ENCODE measurements around the gene KRTAP17-1.

Gene KRTAP17-1

GRCh38 chr17:41340494-41340893 lies 25.0 kb upstream of the KRTAP17-1 start:
- Mint-ChIP-seq H3K4me3 (peak overlapping the region; percentile 6), H3K36me3 (ENCODE audit: low read depth) (peaks cover 4% of the 10 kb centered on the region), H3K9me3 (peaks cover 14% of the 10 kb centered on the region)

GRCh38 chr17:41339571-41340172 lies 24.2 kb upstream of the KRTAP17-1 start:
- Mint-ChIP-seq H3K4me3 (peak overlapping the region; percentile 6), H3K27ac (peak overlapping the region; percentile 71), H3K4me1 (ENCODE audit: low read depth) (peaks cover 39% of the 10 kb centered on the region), H3K27me3 (ENCODE audit: low read depth) (peaks cover 35% of the 10 kb centered on the region), H3K9me3 (peaks cover 14% of the 10 kb centered on the region), H3K36me3 (ENCODE audit: low read depth) (peaks cover 4% of the 10 kb centered on the region)
- DNase-seq (ENCODE audit: low spot score): no peak

More at GRCh38 chr17:41340494-41340893, 25.0 kb upstream of the KRTAP17-1 start:
- H3K27me3 Mint-ChIP-seq (ENCODE audit: low read depth): peaks cover 34% of the 10 kb centered on the region
- no peak for DNase-seq (ENCODE audit: low spot score)
- H3K4me1 Mint-ChIP-seq (ENCODE audit: low read depth): peaks cover 37% of the 10 kb centered on the region
- H3K27ac Mint-ChIP-seq: peak overlapping the region; percentile 13

GRCh38 chr17:41338961-41339485 lies 23.5 kb upstream of the KRTAP17-1 start:
- DNase-seq (ENCODE audit: low spot score): no peak
- peaks cover 14% of the 10 kb centered on the region for H3K9me3 Mint-ChIP-seq
- H3K27me3 Mint-ChIP-seq (ENCODE audit: low read depth): peaks cover 33% of the 10 kb centered on the region
- H3K27ac Mint-ChIP-seq: peak overlapping the region; percentile 71
- peaks cover 4% of the 10 kb centered on the region for H3K36me3 Mint-ChIP-seq (ENCODE audit: low read depth)
- peak overlapping the region; percentile 32 for H3K4me3 Mint-ChIP-seq
- H3K4me1 Mint-ChIP-seq (ENCODE audit: low read depth): peaks cover 39% of the 10 kb centered on the region

GRCh38 chr17:41335747-41336146 lies 20.2 kb upstream of the KRTAP17-1 start:
- no peaks in the 10 kb centered on the region for H3K36me3 Mint-ChIP-seq (ENCODE audit: low read depth)
- no peak overlapping the region for H3K4me3 Mint-ChIP-seq
- H3K4me1 Mint-ChIP-seq (ENCODE audit: low read depth): peaks cover 22% of the 10 kb centered on the region
- H3K27me3 Mint-ChIP-seq (ENCODE audit: low read depth): peaks cover 20% of the 10 kb centered on the region
- peak overlapping the region; percentile 40 for H3K27ac Mint-ChIP-seq
- no peak for DNase-seq (ENCODE audit: low spot score)
- H3K9me3 Mint-ChIP-seq: no peaks in the 10 kb centered on the region

- no peak for DNase-seq (ENCODE audit: low spot score)
- Mint-ChIP-seq H3K27me3 (ENCODE audit: low read depth) (peaks cover 14% of the 10 kb centered on the region), H3K27ac (no peak overlapping the region), H3K4me3 (no peak overlapping the region), H3K4me1 (ENCODE audit: low read depth) (peaks cover 12% of the 10 kb centered on the region), H3K9me3 (no peaks in the 10 kb centered on the region), H3K36me3 (ENCODE audit: low read depth) (no peaks in the 10 kb centered on the region)
Observed at GRCh38 chr17:41334385-41335305, 19.1 kb upstream of the KRTAP17-1 start.

GRCh38 chr17:41333836-41334235 lies 18.3 kb upstream of the KRTAP17-1 start:
- DNase-seq (ENCODE audit: low spot score): no peak
- H3K4me1 Mint-ChIP-seq (ENCODE audit: low read depth): peaks cover 4% of the 10 kb centered on the region
- H3K27me3 Mint-ChIP-seq (ENCODE audit: low read depth): peaks cover 11% of the 10 kb centered on the region
- no peak overlapping the region for H3K27ac Mint-ChIP-seq
- H3K4me3 Mint-ChIP-seq: no peak overlapping the region
- no peaks in the 10 kb centered on the region for H3K36me3 Mint-ChIP-seq (ENCODE audit: low read depth)
- H3K9me3 Mint-ChIP-seq: no peaks in the 10 kb centered on the region

GRCh38 chr17:41333098-41333497 lies 17.6 kb upstream of the KRTAP17-1 start:
- Mint-ChIP-seq H3K27me3 (ENCODE audit: low read depth) (peaks cover 11% of the 10 kb centered on the region), H3K9me3 (no peaks in the 10 kb centered on the region), H3K4me3 (no peak overlapping the region), H3K4me1 (ENCODE audit: low read depth) (peaks cover 2% of the 10 kb centered on the region), H3K27ac (no peak overlapping the region), H3K36me3 (ENCODE audit: low read depth) (no peaks in the 10 kb centered on the region)
- no peak for DNase-seq (ENCODE audit: low spot score)

GRCh38 chr17:41332239-41332638 lies 16.7 kb upstream of the KRTAP17-1 start:
- Mint-ChIP-seq H3K27ac (no peak overlapping the region), H3K4me1 (ENCODE audit: low read depth) (peaks cover 2% of the 10 kb centered on the region)

GRCh38 chr17:41331606-41332005 lies 16.1 kb upstream of the KRTAP17-1 start:
- H3K36me3 Mint-ChIP-seq (ENCODE audit: low read depth): no peaks in the 10 kb centered on the region
- no peak overlapping the region for H3K27ac Mint-ChIP-seq
- no peak overlapping the region for H3K4me3 Mint-ChIP-seq
- peaks cover 8% of the 10 kb centered on the region for H3K27me3 Mint-ChIP-seq (ENCODE audit: low read depth)
- DNase-seq (ENCODE audit: low spot score): no peak
- H3K9me3 Mint-ChIP-seq: no peaks in the 10 kb centered on the region
- peaks cover 2% of the 10 kb centered on the region for H3K4me1 Mint-ChIP-seq (ENCODE audit: low read depth)

More at GRCh38 chr17:41332239-41332638, 16.7 kb upstream of the KRTAP17-1 start:
- no peaks in the 10 kb centered on the region for H3K36me3 Mint-ChIP-seq (ENCODE audit: low read depth)
- H3K4me3 Mint-ChIP-seq: no peak overlapping the region
- H3K9me3 Mint-ChIP-seq: no peaks in the 10 kb centered on the region
- peaks cover 8% of the 10 kb centered on the region for H3K27me3 Mint-ChIP-seq (ENCODE audit: low read depth)
- DNase-seq (ENCODE audit: low spot score): no peak

- DNase-seq (ENCODE audit: low spot score): no peak
- Mint-ChIP-seq H3K4me1 (ENCODE audit: low read depth) (no peaks in the 10 kb centered on the region), H3K4me3 (no peak overlapping the region), H3K27me3 (ENCODE audit: low read depth) (no peaks in the 10 kb centered on the region), H3K36me3 (ENCODE audit: low read depth) (no peaks in the 10 kb centered on the region), H3K9me3 (no peaks in the 10 kb centered on the region), H3K27ac (no peak overlapping the region)
Observed at GRCh38 chr17:41329279-41329948, 13.9 kb upstream of the KRTAP17-1 start.

- no peaks in the 10 kb centered on the region for H3K36me3 Mint-ChIP-seq (ENCODE audit: low read depth)
Observed at GRCh38 chr17:41328207-41328606, 12.7 kb upstream of the KRTAP17-1 start.

GRCh38 chr17:41327411-41328120 lies 12.1 kb upstream of the KRTAP17-1 start:
- Mint-ChIP-seq H3K4me1 (ENCODE audit: low read depth) (no peaks in the 10 kb centered on the region), H3K27ac (no peak overlapping the region), H3K27me3 (ENCODE audit: low read depth) (no peaks in the 10 kb centered on the region), H3K36me3 (ENCODE audit: low read depth) (no peaks in the 10 kb centered on the region), H3K4me3 (no peak overlapping the region), H3K9me3 (no peaks in the 10 kb centered on the region)
- DNase-seq (ENCODE audit: low spot score): no peak

More at GRCh38 chr17:41328207-41328606, 12.7 kb upstream of the KRTAP17-1 start:
- DNase-seq (ENCODE audit: low spot score): no peak
- Mint-ChIP-seq H3K27ac (no peak overlapping the region), H3K27me3 (ENCODE audit: low read depth) (no peaks in the 10 kb centered on the region), H3K4me1 (ENCODE audit: low read depth) (no peaks in the 10 kb centered on the region), H3K4me3 (no peak overlapping the region), H3K9me3 (no peaks in the 10 kb centered on the region)

Measured in T-helper 2 cell treated with Interferon-gamma antibody and Interleukin-4, amounts not matched to agents 5 μg/mL and 100 μg/mL, for 36 hours (primary cell).